Activated CD4-positive, alpha-beta memory T cell treated with anti-CD3 and anti-CD28 coated beads, Interleukin-2, amount 10 ng/mL, durations not matched to agents 7 days and 5 days (primary cell): ENCODE measurements around the gene LRR1. TPM values are rescaled to one million over a fixed set of nuclear protein-coding genes. Genes with fewer than 3 reads are reported as not detected.

Experiments used
- CTCF ChIA-PET: fragments of 350-600 bp; sonication (Branson Sonifier 250); formaldehyde crosslinking; loops from one replicate; lab custom pipeline; 2021; ENCODE audit warnings: antibody characterized with exemption, inconsistent platforms; lab: Charles Lee
- POLR2A ChIA-PET: fragments of 350-600 bp; sonication (Branson Sonifier 250); formaldehyde crosslinking; loops from one replicate; lab custom pipeline; 2021; ENCODE audit warnings: antibody characterized with exemption; lab: Charles Lee
- DNase-seq: peaks from one replicate; pipeline ENCODE4 v3.0.0-alpha.2; 2020
- H3K27ac Mint-ChIP-seq: one replicate; pipeline ENCODE4 v1.8.0; 2021; ENCODE audit warnings: mild to moderate bottlenecking, mixed read lengths
- H3K27me3 Mint-ChIP-seq: one replicate; pipeline ENCODE4 v1.8.0; 2021; ENCODE audit warnings: mixed read lengths
- H3K36me3 Mint-ChIP-seq: one replicate; pipeline ENCODE4 v1.8.0; 2021; ENCODE audit warnings: low read depth, mixed read lengths
- H3K4me1 Mint-ChIP-seq: one replicate; pipeline ENCODE4 v1.8.0; 2021; ENCODE audit warnings: mixed read lengths
- H3K4me3 Mint-ChIP-seq: one replicate; pipeline ENCODE4 v1.8.0; 2021; ENCODE audit warnings: mild to moderate bottlenecking, mixed read lengths
- H3K9me3 Mint-ChIP-seq: one replicate; pipeline ENCODE4 v1.8.0; 2021; ENCODE audit warnings: mixed read lengths
- total RNA-seq, 2 experiments: library from RNA; stranded (reverse); gene quantifications; one replicate each; pipeline ENCODE4 v1.2.3, GENCODE V29; 2021

LRR1 gene
- total RNA-seq, 2 experiments from 2014 or later = 48.7 to 53.2 TPM

DNA sequence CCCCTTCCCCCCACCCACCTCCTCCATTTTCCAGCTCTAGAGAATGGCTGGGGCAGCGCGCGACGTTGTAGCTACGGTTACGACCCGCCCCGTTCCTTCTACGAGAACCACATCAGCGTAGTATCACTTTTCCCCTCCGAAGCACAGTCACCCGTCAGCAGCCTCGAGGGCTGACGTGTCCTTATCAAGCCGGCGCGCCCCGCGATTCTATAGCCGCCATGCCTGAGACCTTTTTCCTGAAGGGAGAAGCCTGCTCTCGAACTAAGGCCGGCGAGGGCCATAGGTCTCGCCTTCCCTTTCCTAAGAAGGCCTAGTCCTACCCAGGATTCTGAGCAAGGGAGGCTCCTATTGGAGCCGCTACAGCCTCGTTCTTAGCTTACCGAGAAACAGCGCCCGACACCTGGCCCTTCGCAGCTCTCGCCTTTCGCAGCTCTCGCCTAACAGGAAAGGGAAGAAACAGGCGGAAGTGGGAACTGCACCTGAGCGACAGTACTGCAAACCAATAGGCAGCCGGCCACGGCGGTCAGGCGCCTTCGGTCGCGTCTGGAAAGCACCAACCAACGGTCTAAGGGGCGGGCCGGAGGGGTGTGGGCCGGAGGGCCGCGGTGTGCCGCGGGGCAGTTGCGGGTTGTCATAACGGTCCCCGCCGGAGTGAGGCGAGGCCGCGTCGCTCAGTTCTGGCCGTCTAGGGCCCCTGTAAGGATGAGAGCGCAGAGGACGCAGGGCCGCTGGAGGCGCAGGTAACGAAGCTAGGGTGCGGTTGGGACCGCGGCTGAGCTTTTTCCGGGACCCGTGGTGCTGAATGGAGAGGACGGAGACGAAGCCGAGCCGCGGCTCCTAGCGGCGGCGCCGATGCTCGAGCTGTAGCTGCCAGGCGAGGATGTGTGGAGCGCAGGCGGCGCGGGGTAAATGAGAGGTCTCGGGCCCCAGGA, 21.7 kb downstream of the LRR1 start, which contains the start of the genes MGAT2 and RPL36AL:
Gene MGAT2, plus strand, starts transcription at position 618 of the 932 bp plus-strand sequence. CDS start 470 bp downstream, outside the sequence.
Gene RPL36AL, minus strand, starts transcription at position 445 of the 932 bp plus-strand sequence. CDS start 1,522 bp downstream, outside the sequence.
- H3K9me3 Mint-ChIP-seq = no peaks in the 10 kb centered on the region
- H3K27ac Mint-ChIP-seq = peak within 1 kb of the TSS; percentile 94
- peaks cover 50% of the 10 kb centered on the region for H3K4me1 Mint-ChIP-seq
- peak; percentile 96 for DNase-seq
- ChIA-PET CTCF (interaction anchor here (0.6 to 7.4 kb wide), 23 partner anchors 9 to 701 kb away, joined by 3 to 156 read pairs (median 4); partner anchors contain the start of genes DNAAF2, KLHDC2, LRR1 and NEMF), POLR2A (interaction anchor here (0.7 to 6.6 kb wide), 39 partner anchors 10 to 1211 kb away, joined by 3 to 293 read pairs (median 5); partner anchors contain the start of genes ARF6, DNAAF2, KLHDC1 and KLHDC2)
- peak within 1 kb of the TSS; percentile 94 for H3K4me3 Mint-ChIP-seq
- H3K27me3 Mint-ChIP-seq = no peaks in the 10 kb centered on the region
- H3K36me3 Mint-ChIP-seq = peaks cover 74% of the 10 kb centered on the region

DNA sequence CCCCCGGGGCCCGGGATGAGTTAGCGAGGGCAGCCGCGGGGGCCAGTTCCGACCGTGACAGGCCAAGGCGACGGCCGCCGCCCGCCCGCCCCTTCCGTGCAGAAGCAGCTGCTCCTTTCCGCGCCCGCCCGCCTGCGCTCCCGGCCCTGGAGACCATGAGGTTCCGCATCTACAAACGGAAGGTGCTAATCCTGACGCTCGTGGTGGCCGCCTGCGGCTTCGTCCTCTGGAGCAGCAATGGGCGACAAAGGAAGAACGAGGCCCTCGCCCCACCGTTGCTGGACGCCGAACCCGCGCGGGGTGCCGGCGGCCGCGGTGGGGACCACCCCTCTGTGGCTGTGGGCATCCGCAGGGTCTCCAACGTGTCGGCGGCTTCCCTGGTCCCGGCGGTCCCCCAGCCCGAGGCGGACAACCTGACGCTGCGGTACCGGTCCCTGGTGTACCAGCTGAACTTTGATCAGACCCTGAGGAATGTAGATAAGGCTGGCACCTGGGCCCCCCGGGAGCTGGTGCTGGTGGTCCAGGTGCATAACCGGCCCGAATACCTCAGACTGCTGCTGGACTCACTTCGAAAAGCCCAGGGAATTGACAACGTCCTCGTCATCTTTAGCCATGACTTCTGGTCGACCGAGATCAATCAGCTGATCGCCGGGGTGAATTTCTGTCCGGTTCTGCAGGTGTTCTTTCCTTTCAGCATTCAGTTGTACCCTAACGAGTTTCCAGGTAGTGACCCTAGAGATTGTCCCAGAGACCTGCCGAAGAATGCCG, 22.6 kb downstream of the LRR1 start:
- Mint-ChIP-seq H3K36me3 (peaks cover 74% of the 10 kb centered on the region), H3K4me3 (peak overlapping the region; percentile 94), H3K27me3 (no peaks in the 10 kb centered on the region), H3K4me1 (peaks cover 49% of the 10 kb centered on the region), H3K27ac (peak overlapping the region; percentile 94), H3K9me3 (no peaks in the 10 kb centered on the region)
- ChIA-PET POLR2A (interaction anchor here (0.6 to 6.6 kb wide), 32 partner anchors 11 to 1210 kb away, joined by 3 to 293 read pairs (median 6); partner anchors contain the start of genes ARF6, DNAAF2, KLHDC1 and KLHDC2), CTCF (interaction anchor here (0.5 to 7.4 kb wide), 17 partner anchors 11 to 700 kb away, joined by 3 to 156 read pairs (median 5); partner anchors contain the start of genes DNAAF2, KLHDC2, LRR1 and NEMF)
- DNase-seq = peak; percentile 71

DNA sequence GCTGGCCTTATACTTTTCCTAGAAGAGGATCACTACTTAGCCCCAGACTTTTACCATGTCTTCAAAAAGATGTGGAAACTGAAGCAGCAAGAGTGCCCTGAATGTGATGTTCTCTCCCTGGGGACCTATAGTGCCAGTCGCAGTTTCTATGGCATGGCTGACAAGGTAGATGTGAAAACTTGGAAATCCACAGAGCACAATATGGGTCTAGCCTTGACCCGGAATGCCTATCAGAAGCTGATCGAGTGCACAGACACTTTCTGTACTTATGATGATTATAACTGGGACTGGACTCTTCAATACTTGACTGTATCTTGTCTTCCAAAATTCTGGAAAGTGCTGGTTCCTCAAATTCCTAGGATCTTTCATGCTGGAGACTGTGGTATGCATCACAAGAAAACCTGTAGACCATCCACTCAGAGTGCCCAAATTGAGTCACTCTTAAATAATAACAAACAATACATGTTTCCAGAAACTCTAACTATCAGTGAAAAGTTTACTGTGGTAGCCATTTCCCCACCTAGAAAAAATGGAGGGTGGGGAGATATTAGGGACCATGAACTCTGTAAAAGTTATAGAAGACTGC, 23.4 kb downstream of the LRR1 start:
- Mint-ChIP-seq H3K4me1 (peaks cover 48% of the 10 kb centered on the region), H3K4me3 (peak overlapping the region; percentile 94), H3K36me3 (peaks cover 73% of the 10 kb centered on the region), H3K27ac (peak overlapping the region; percentile 94), H3K27me3 (no peaks in the 10 kb centered on the region), H3K9me3 (no peaks in the 10 kb centered on the region)
- ChIA-PET POLR2A (interaction anchor here (0.9 to 6.6 kb wide), 13 partner anchors 10 to 495 kb away, joined by 3 to 293 read pairs (median 32); partner anchors contain the start of genes DNAAF2, KLHDC1, KLHDC2 and LRR1), CTCF (interaction anchor here (0.5 to 7.4 kb wide), 7 partner anchors 11 to 240 kb away, joined by 3 to 156 read pairs (median 19); partner anchors contain the start of genes DNAAF2, LRR1, NEMF and RPS29)
- no peak for DNase-seq

DNA sequence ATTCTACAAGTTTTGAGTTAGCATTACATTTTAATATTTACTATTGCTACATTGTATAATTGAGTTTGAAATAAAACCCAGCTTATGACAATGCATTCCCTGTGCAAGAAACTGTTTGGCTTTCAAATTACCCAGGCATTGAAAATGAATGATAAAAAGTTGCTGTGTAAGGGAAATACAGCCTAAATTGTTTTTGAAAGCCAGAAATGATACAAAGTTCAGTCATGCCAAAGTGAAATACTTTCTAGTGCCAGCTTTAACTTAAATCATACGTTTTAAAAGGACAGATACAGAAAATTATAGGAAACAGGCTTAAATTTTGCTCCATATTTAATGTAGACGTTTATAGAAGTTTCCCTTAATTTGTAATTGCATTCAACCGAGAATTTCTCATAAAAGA, 24.6 kb downstream of the LRR1 start:
- Mint-ChIP-seq H3K9me3 (no peaks in the 10 kb centered on the region), H3K27me3 (no peaks in the 10 kb centered on the region), H3K36me3 (peaks cover 67% of the 10 kb centered on the region), H3K4me1 (peaks cover 47% of the 10 kb centered on the region), H3K27ac (peak overlapping the region; percentile 87), H3K4me3 (peak overlapping the region; percentile 94)
- ChIA-PET POLR2A (interaction anchor here (1.0 to 6.6 kb wide), 9 partner anchors 9 to 491 kb away, joined by 3 to 293 read pairs (median 8); partner anchors contain the start of genes DNAAF2, KLHDC2, LRR1 and POLE2), CTCF (interaction anchor here (1.0 to 7.4 kb wide), 2 partner anchors 10 to 36 kb away, joined by 3 to 156 read pairs; partner anchors contain the start of gene DNAAF2)
- DNase-seq = no peak

DNA sequence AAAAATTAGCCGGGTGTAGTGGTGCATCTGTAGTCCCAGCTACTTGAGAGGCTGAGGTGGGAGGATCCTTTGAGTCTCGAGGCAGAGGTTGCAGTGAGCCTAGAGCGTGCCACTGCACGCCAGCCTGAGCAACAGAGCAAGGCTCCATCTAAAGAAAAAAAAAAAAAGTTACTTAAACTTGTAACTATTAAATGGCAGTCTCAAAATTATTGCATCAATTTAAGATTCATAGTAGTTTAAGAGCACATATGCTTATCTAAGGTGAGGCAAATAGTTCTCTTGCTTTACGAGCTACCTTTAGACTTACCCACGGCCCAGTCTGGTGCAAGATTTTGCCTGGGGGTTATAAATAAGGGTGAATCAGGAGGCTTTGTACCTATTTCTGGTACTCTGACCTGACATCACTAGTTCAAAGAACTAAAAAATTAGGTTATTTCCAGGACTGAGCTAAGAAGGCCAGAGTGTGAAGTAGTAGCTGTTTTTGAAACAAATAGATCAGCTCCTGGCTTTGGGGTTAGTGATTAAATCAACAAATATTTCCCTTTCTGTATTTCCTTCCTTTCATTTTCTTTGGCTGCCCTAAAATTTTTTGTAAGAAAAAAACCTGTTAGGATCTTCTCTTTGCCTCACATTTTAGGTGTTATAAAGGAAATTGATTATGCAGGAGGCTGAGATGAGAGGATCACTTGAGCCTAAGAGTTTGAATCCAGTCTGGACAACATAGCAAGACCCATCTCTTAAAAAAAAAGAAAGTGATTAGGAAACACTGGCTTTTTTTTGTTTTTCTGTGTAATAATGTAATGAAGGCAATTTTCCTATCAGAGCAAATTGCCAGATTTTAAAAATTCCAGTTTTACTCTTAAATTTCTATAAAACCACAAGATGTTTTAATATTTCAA, 25.4 kb downstream of the LRR1 start:
- ChIA-PET POLR2A (interaction anchor here (0.7 to 6.6 kb wide), 10 partner anchors 8 to 490 kb away, joined by 3 to 293 read pairs (median 6); partner anchors contain the start of genes DNAAF2, KLHDC2, LRR1 and POLE2), CTCF (interaction anchor here (1.0 to 7.4 kb wide), 2 partner anchors 9 to 37 kb away, joined by 3 to 156 read pairs; partner anchors contain the start of gene DNAAF2)
- Mint-ChIP-seq H3K27ac (peak overlapping the region; percentile 87), H3K4me3 (peak overlapping the region; percentile 94), H3K9me3 (no peaks in the 10 kb centered on the region), H3K36me3 (peaks cover 59% of the 10 kb centered on the region), H3K27me3 (no peaks in the 10 kb centered on the region), H3K4me1 (peaks cover 43% of the 10 kb centered on the region)
- DNase-seq = peak; percentile 40

DNA sequence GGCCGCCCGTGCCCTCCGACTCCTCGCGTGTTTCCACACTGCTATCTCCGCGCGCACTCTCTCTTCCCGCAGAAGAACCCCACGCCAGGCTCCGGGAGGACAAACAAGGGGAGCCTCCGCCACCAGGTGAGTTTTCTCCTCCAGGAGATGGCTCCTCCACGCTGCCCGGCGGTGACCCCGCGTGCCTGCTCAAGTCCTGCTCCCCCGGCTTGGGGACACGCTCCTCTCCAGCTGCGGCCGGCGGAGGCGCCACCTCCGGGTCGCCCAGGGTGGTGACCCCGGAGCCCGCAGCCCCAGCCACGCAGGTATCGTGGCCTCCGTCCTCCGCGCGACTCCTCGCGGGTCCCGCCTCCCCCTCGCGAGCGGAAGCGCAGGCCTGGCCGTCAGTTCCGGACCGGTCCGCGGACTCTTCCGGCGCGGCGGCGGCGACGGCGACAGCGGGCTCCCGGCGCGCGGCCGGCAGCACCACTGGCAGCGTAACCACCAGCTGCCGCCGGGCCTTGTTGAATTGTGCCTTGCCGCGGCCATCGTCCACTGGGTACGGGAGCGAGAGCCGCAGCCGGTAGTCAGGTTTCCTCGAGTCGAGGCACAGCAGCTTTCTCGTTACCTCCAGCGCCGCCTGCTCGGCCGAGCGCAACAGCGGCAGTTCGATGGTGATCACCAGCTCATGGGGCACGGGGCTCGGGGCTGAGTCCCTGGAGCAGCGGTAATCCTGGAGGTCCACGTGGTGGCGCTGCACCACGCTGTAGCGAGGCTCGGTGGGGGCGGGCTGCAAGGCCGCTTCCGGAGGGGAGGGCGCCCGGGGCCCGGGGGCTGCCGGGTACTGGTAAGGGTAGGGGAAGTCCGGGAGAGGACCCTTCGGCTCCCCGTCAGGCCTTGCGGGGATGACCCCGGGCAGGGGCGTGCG, 35.2 kb downstream of the LRR1 start:
- Mint-ChIP-seq H3K4me3 (peak overlapping the region; percentile 88), H3K9me3 (no peaks in the 10 kb centered on the region)

DNA sequence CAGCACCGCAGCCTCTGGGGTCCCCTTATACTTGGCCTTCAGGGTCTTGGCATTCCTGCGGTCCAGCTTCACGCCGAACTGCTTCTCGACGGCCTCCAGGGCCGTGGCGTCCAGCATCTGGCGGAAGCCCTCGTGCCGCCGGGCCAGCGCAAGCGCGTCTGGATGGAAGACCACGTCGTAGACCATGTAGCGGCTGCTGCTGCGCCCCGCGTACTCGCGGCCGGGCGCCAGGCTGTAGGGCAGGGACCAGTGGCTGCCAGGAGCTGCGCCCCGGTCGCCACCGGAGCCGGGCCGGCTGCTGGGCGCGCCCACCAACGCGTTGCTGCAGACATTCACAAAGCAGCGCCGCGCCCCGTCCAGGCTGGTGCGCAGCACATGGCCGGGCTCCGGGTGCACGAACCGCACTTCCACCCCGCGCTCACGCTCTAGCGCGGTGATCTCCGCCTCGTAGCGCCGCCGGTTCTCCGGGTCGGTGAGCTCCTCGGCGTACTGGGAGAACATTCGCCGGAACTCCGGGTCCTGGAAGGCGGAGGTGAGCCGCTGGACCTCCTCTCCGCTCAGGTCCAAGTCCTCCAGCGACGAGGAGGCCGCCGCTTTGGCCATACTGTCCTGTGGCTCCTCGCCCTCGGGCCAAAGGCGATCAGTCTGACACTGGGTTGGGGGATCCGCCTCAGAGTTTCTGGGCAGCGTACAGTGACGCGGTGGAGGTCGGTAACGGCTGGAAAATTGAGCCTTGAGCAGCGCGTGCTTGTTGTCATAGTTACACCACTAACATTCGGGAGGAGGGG, 36.0 kb downstream of the LRR1 start, which contains the start of gene DNAAF2:
Gene DNAAF2, minus strand, starts transcription at position 698 of the 788 bp plus-strand sequence. Its CDS starts 95 bp downstream, at position 603.
- POLR2A ChIA-PET = interaction anchor here (0.6 to 8.6 kb wide), 35 partner anchors 7 to 889 kb away, joined by 3 to 293 read pairs (median 4); partner anchors contain the start of genes DMAC2L, KLHDC2, L2HGDH and LRR1
- Mint-ChIP-seq H3K4me1 (peaks cover 41% of the 10 kb centered on the region), H3K27ac (peak within 1 kb of the TSS; percentile 93)

More for the DNA sequence above, 35.2 kb downstream of the LRR1 start:
- DNase-seq = peak; percentile 95
- H3K27ac Mint-ChIP-seq = peak overlapping the region; percentile 81
- peaks cover 45% of the 10 kb centered on the region for H3K4me1 Mint-ChIP-seq
- no peaks in the 10 kb centered on the region for H3K27me3 Mint-ChIP-seq
- peaks cover 22% of the 10 kb centered on the region for H3K36me3 Mint-ChIP-seq
- POLR2A ChIA-PET = interaction anchor here (0.6 to 8.6 kb wide), 36 partner anchors 8 to 890 kb away, joined by 3 to 293 read pairs (median 4); partner anchors contain the start of genes DMAC2L, KLHDC2, L2HGDH and LRR1
- CTCF ChIA-PET = interaction anchor here (0.6 to 6.3 kb wide), 51 partner anchors 9 to 687 kb away, joined by 3 to 156 read pairs (median 4); partner anchors contain the start of genes KLHDC1, KLHDC2, LRR1 and MGAT2

DNA sequence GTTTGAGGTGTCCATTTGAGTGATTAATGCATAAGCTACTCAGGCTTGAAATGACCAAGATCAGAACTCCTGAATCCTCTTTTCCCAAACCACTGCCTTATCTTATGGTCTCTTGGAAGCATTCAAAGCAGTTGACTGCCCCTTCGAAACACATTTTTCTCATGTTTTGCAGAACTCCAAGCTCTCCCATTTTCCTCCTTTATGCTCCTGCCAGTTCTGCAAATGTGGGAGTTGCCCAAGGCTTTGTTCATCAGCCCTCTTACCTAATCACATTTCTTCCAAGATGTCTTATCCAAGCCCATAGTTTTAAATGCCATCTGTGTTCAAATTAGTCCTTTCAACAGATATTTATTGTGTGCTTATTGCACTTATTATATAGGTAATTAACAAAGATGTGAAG, 38.1 kb downstream of the LRR1 start:
- Mint-ChIP-seq H3K4me3 (peak overlapping the region; percentile 19), H3K27me3 (no peaks in the 10 kb centered on the region), H3K36me3 (peaks cover 37% of the 10 kb centered on the region), H3K4me1 (peaks cover 38% of the 10 kb centered on the region), H3K27ac (peak overlapping the region; percentile 37), H3K9me3 (no peaks in the 10 kb centered on the region)
- CTCF ChIA-PET = interaction anchor here (0.9 to 3.8 kb wide), 2 partner anchors 131 to 193 kb away, joined by 3 to 44 read pairs; partner anchors contain the start of gene KLHDC2
- DNase-seq = no peak
- POLR2A ChIA-PET = interaction anchor here (1.1 to 8.6 kb wide), 4 partner anchors 14 to 131 kb away, joined by 3 to 293 read pairs (median 50); partner anchors contain the start of genes KLHDC2, LRR1, MGAT2 and RPL36AL

More for the DNA sequence above, 36.0 kb downstream of the LRR1 start, which contains the start of gene DNAAF2:
- Mint-ChIP-seq H3K9me3 (no peaks in the 10 kb centered on the region), H3K27me3 (no peaks in the 10 kb centered on the region), H3K36me3 (peaks cover 26% of the 10 kb centered on the region), H3K4me3 (peak within 1 kb of the TSS; percentile 88)
- peak; percentile 69 for DNase-seq
- CTCF ChIA-PET = interaction anchor here (0.7 to 6.3 kb wide), 37 partner anchors 8 to 686 kb away, joined by 3 to 156 read pairs (median 5); partner anchors contain the start of genes KLHDC1, KLHDC2, LRR1 and MGAT2
